Effector memory CD8-positive, alpha-beta T cell (primary cell): ENCODE results near the gene KRTCAP2.
A peak's percentile ranks its signal among the peaks of the same experiment; 100 is the strongest.

Experiments used
- ATAC-seq: fragments of 150-1000 bp; cut with Tn5 transposase; replicated peaks from 2 replicates; pipeline ENCODE4 v1.10.0; 2021; ENCODE audit warnings: mild to moderate bottlenecking, moderate library complexity
- DNase-seq, 3 experiments: peaks; one replicate each; pipeline ENCODE4 v3.0.0; 2021
- H3K27ac Mint-ChIP-seq, 2 donors: one replicate each; pipeline ENCODE4 v1.8.0; 2022; ENCODE audit warnings: mild to moderate bottlenecking in 2 of 2, mixed read lengths in 2 of 2, moderate library complexity in 2 of 2
- H3K27me3 Mint-ChIP-seq, 2 donors: one replicate each; pipeline ENCODE4 v1.8.0; 2022; ENCODE audit warnings: mixed read lengths in 2 of 2
- H3K36me3 Mint-ChIP-seq: one replicate; pipeline ENCODE4 v1.8.0; 2022; ENCODE audit warnings: mild to moderate bottlenecking, moderate library complexity, mixed read lengths; ENCODE audit not compliant: insufficient read depth
- H3K4me1 Mint-ChIP-seq, 2 donors: one replicate each; pipeline ENCODE4 v1.8.0; 2022; ENCODE audit warnings: low read depth in 2 of 2, mixed read lengths in 2 of 2
- H3K4me3 Mint-ChIP-seq, 2 donors: one replicate each; pipeline ENCODE4 v1.8.0; 2022; ENCODE audit warnings: mild to moderate bottlenecking in 2 of 2, mixed read lengths in 2 of 2, moderate library complexity in 2 of 2
- H3K9me3 Mint-ChIP-seq, 2 donors: one replicate each; pipeline ENCODE4 v1.8.0; 2022; ENCODE audit warnings: mixed read lengths in 2 of 2

The KRTCAP2 gene

GRCh38 chr1:155126556-155127104, 46.5 kb downstream of the KRTCAP2 start:
- Mint-ChIP-seq H3K27ac (peak overlapping the region in 1 of 2 donors; percentile 4), H3K4me3 (peak overlapping the region; percentile 91 to 92), H3K27me3 (peaks cover 8 to 71% of the 10 kb centered on the region in 2 donors), H3K4me1 (peaks cover 23 to 26% of the 10 kb centered on the region in 2 donors), H3K9me3 (no peaks in the 10 kb centered on the region), H3K36me3 (peaks cover 9% of the 10 kb centered on the region)
- peak; percentile 28 to 45 (median 42) for DNase-seq
- peak; percentile 87 for ATAC-seq

- no peak for ATAC-seq
Measured at GRCh38 chr1:155125946-155126555, 47.1 kb downstream of the KRTCAP2 start.

GRCh38 chr1:155125511-155125945, 47.6 kb downstream of the KRTCAP2 start:
- H3K27ac Mint-ChIP-seq = no peak overlapping the region
- peak overlapping the region in 1 of 2 donors; percentile 67 for H3K4me3 Mint-ChIP-seq
- H3K36me3 Mint-ChIP-seq = peaks cover 11% of the 10 kb centered on the region
- H3K4me1 Mint-ChIP-seq = peaks cover 23 to 26% of the 10 kb centered on the region in 2 donors
- ATAC-seq (no peak), DNase-seq (no peak)
- H3K27me3 Mint-ChIP-seq = peaks cover 4 to 69% of the 10 kb centered on the region in 2 donors
- no peaks in the 10 kb centered on the region for H3K9me3 Mint-ChIP-seq

More at GRCh38 chr1:155125946-155126555, 47.1 kb downstream of the KRTCAP2 start:
- Mint-ChIP-seq H3K36me3 (peaks cover 11% of the 10 kb centered on the region), H3K4me3 (peak overlapping the region; percentile 91 to 92), H3K27me3 (peaks cover 8 to 72% of the 10 kb centered on the region in 2 donors), H3K27ac (no peak overlapping the region), H3K9me3 (no peaks in the 10 kb centered on the region), H3K4me1 (peaks cover 23 to 26% of the 10 kb centered on the region in 2 donors)
- no peak for DNase-seq

- H3K4me1 Mint-ChIP-seq = peaks cover 23 to 26% of the 10 kb centered on the region in 2 donors
- peaks cover 0 to 62% of the 10 kb centered on the region in 2 donors for H3K27me3 Mint-ChIP-seq
- ATAC-seq (no peak), DNase-seq (no peak)
- peaks cover 11% of the 10 kb centered on the region for H3K36me3 Mint-ChIP-seq
- no peaks in the 10 kb centered on the region for H3K9me3 Mint-ChIP-seq
- no peak overlapping the region for H3K4me3 Mint-ChIP-seq
- H3K27ac Mint-ChIP-seq = no peak overlapping the region
Measured at GRCh38 chr1:155124503-155125463, 48.3 kb downstream of the KRTCAP2 start.

- Mint-ChIP-seq H3K9me3 (no peaks in the 10 kb centered on the region), H3K36me3 (peaks cover 7% of the 10 kb centered on the region)
Measured at GRCh38 chr1:155123801-155124200, 49.3 kb downstream of the KRTCAP2 start.

GRCh38 chr1:155122308-155122707, 50.8 kb downstream of the KRTCAP2 start:
- H3K36me3 Mint-ChIP-seq = peaks cover 4% of the 10 kb centered on the region
- peaks cover 0 to 50% of the 10 kb centered on the region in 2 donors for H3K27me3 Mint-ChIP-seq
- no peak overlapping the region for H3K4me3 Mint-ChIP-seq
- H3K9me3 Mint-ChIP-seq = no peaks in the 10 kb centered on the region
- ATAC-seq = no peak
- no peak overlapping the region for H3K27ac Mint-ChIP-seq
- DNase-seq = no peak
- peaks cover 8 to 9% of the 10 kb centered on the region in 2 donors for H3K4me1 Mint-ChIP-seq

More at GRCh38 chr1:155123801-155124200, 49.3 kb downstream of the KRTCAP2 start:
- ATAC-seq (no peak), DNase-seq (no peak)
- H3K27me3 Mint-ChIP-seq = peaks cover 0 to 52% of the 10 kb centered on the region in 2 donors
- no peak overlapping the region for H3K27ac Mint-ChIP-seq
- no peak overlapping the region for H3K4me3 Mint-ChIP-seq
- H3K4me1 Mint-ChIP-seq = peaks cover 19 to 20% of the 10 kb centered on the region in 2 donors

- ATAC-seq (no peak), DNase-seq (no peak)
- peaks cover 4% of the 10 kb centered on the region for H3K36me3 Mint-ChIP-seq
- H3K4me1 Mint-ChIP-seq = no peaks in the 10 kb centered on the region
- no peaks in the 10 kb centered on the region for H3K9me3 Mint-ChIP-seq
- no peak overlapping the region for H3K27ac Mint-ChIP-seq
- peaks cover 9 to 50% of the 10 kb centered on the region in 2 donors for H3K27me3 Mint-ChIP-seq
- H3K4me3 Mint-ChIP-seq = no peak overlapping the region
Measured at GRCh38 chr1:155121249-155121648, 51.9 kb downstream of the KRTCAP2 start.

- H3K27ac Mint-ChIP-seq = no peak overlapping the region
- no peak for ATAC-seq
Measured at GRCh38 chr1:155120253-155120652, 52.9 kb downstream of the KRTCAP2 start.

More at GRCh38 chr1:155120253-155120652, 52.9 kb downstream of the KRTCAP2 start:
- Mint-ChIP-seq H3K4me1 (no peaks in the 10 kb centered on the region), H3K4me3 (no peak overlapping the region), H3K27me3 (peaks cover 15 to 50% of the 10 kb centered on the region in 2 donors), H3K9me3 (no peaks in the 10 kb centered on the region), H3K36me3 (peaks cover 4% of the 10 kb centered on the region)
- DNase-seq = no peak
